Stimulated activated CD8-positive, alpha-beta memory T cell treated with anti-CD3 and anti-CD28 coated beads, Interleukin-15, amount 100 ng/mL, for 1 hour (primary cell): ENCODE data around the gene SMARCC1.

Source experiments
- DNase-seq: peaks from one replicate; pipeline ENCODE4 v3.0.0-alpha.2; 2020; ENCODE audit warnings: low read depth

SMARCC1 gene

GRCh38 chr3:47541583-47542108 lies 240.0 kb downstream of the SMARCC1 start:
- DNase-seq, result no peak

DNA sequence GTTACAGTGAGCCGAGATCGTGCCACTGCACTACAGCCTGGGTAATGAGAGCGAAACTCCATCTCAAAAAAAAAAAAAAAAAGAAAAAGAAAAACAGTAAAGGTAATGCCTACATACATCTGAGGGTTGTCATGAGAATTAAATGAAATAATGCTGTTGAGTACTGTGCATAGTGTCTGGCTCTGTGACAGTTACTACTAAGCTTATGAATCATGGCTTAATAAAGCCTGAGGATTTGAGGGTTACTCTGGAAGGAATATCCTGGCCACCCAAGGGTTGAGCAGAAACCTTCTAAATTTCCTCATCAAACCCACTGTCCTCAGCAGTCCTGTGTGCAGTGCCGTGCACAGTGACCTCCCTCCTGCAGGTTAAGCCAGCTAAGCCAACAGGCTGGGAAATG lies 241.4 kb downstream of the SMARCC1 start:
- no peak for DNase-seq

GRCh38 chr3:47536967-47537366 lies 244.7 kb downstream of the SMARCC1 start:
- DNase-seq, result no peak

DNA sequence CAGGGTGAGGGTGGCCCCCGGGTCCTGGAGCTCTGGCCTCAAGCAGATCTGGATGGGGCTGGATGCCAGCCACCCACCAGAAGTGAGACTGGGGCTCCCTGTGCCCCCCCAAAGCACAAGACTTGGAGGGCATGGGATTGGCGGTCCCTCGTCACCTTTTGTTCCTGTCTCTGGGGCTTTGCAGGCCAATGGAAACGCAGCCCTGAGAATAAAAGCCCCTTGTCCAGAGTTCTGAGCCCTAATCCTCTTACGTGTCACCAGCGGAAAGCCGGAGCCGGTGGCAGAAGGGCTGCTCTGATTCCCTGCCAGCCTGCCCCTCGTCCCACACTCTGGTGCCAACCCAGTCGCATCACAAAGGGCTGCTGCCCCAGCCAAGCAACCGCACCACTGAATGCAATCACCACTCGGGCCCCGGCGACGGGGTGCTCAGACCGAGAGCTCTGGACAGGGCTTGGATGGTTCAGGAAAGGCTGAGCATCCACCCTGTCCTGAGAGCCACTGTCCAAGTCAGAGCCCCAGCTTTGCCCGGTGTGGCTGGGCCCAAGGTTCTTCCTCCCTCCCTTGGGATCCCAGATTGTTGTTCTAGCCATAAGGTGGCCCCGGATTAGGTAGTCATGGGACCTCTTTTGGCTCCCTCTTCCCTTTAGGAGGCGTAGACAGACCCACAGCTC lies 245.3 kb downstream of the SMARCC1 start:
- no peak for DNase-seq
